Activated CD4-positive, alpha-beta T cell treated with anti-CD3 and anti-CD28 coated beads, Interleukin-2, Interleukin-6, amounts not matched to agents 100 ng/mL and 50 ng/mL, durations not matched to agents 16 hours and 8 hours (primary cell): Measurements from ENCODE around the gene MBOAT7.
A peak's percentile ranks its signal among the peaks of the same experiment; 100 is the strongest.
"Not testable (repeated sequence)": the region's sequence is repeated elsewhere in the genome, so short reads cannot be mapped to it uniquely, and the experiment has no call there.

ENCODE experiments used
- DNase-seq: peaks from one replicate; pipeline ENCODE4 v3.0.0-alpha.2; 2020

The MBOAT7 gene

GRCh38 chr19:54208784-54209057, 19.3 kb upstream of the MBOAT7 start:
- DNase-seq: no peak

- DNase-seq: peak; percentile 69
These were observed 18.8 kb upstream of the MBOAT7 start for GRCh38 chr19:54207983-54208783.

GRCh38 chr19:54207676-54207982, 18.2 kb upstream of the MBOAT7 start:
- no peak for DNase-seq

GRCh38 chr19:54207193-54207592, 17.8 kb upstream of the MBOAT7 start:
- not testable (repeated sequence) for DNase-seq

GRCh38 chr19:54206831-54207177, 17.4 kb upstream of the MBOAT7 start:
- DNase-seq: no peak

- no peak for DNase-seq
These were observed 16.9 kb upstream of the MBOAT7 start for GRCh38 chr19:54206030-54206830.

GRCh38 chr19:54204767-54205468, 15.5 kb upstream of the MBOAT7 start:
- no peak for DNase-seq

GRCh38 chr19:54203151-54203611, 13.8 kb upstream of the MBOAT7 start:
- DNase-seq: no peak

- no peak for DNase-seq
These were observed 12.6 kb upstream of the MBOAT7 start for GRCh38 chr19:54201980-54202379.

- no peak for DNase-seq
These were observed 11.9 kb upstream of the MBOAT7 start for GRCh38 chr19:54201172-54201701.

- DNase-seq: no peak
These were observed 10.0 kb upstream of the MBOAT7 start for GRCh38 chr19:54199401-54199800.

- DNase-seq: no peak
These were observed 7.7 kb upstream of the MBOAT7 start for GRCh38 chr19:54197121-54197520.

- DNase-seq: no peak
These were observed 7.2 kb upstream of the MBOAT7 start for GRCh38 chr19:54196536-54196935.

GRCh38 chr19:54194463-54194862, 5.1 kb upstream of the MBOAT7 start:
- DNase-seq: not testable (repeated sequence)

- DNase-seq: no peak
These were observed 3.6 kb upstream of the MBOAT7 start for GRCh38 chr19:54193011-54193410.

- DNase-seq: no peak
These were observed 2.6 kb upstream of the MBOAT7 start for GRCh38 chr19:54191811-54192453.

- DNase-seq: peak; percentile 93
These were observed 1.8 kb upstream of the MBOAT7 start, which contains the start of gene TSEN34 for GRCh38 chr19:54191011-54191810. TSS of gene TSEN34 (plus strand) at chr19:54191308. CDS start at chr19:54191365, 57 bp downstream.

GRCh38 chr19:54190503-54191010, 1.2 kb upstream of the MBOAT7 start:
- DNase-seq: peak; percentile 100

- peak; percentile 100 for DNase-seq
These were observed 539 bp upstream of the MBOAT7 start for GRCh38 chr19:54189735-54190502.

GRCh38 chr19:54188215-54188871, 1.0 kb downstream of the MBOAT7 start:
- peak; percentile 72 for DNase-seq
